Aorta (tissue), 5 donors: Measurements from ENCODE around the gene SLC10A7. TPM values are rescaled to one million over a fixed set of nuclear protein-coding genes. Genes with fewer than 3 reads are reported as not detected.

ENCODE experiments used
- ATAC-seq: fragments of 200-7000 bp; cut with Tn5 transposase; one replicate; pipeline ENCODE4 v1.9.1; 2022; ENCODE audit warnings: moderate library complexity; ENCODE audit not compliant: low FRiP score
- DNase-seq, 2 donors: peaks; one replicate each; pipeline ENCODE4 v3.0.0-alpha.2; 2020
- H3K27ac ChIP-seq, 2 donors: one replicate each; pipeline ENCODE4 v1.5.1; 2013; ENCODE audit warnings: low read length in 2 of 2, mild to moderate bottlenecking in 2 of 2, moderate library complexity in 2 of 2, control low read depth in 1 of 2, inconsistent platforms in 1 of 2, low read depth in 1 of 2
- H3K27me3 ChIP-seq, 2 donors: one replicate each; pipeline ENCODE4 v1.6.1; 2013; ENCODE audit warnings: control low read depth in 1 of 2, low read length in 1 of 2, mild to moderate bottlenecking in 1 of 2, moderate library complexity in 1 of 2; ENCODE audit not compliant: insufficient read depth in 2 of 2, control insufficient read depth in 1 of 2
- H3K36me3 ChIP-seq, 2 donors: one replicate each; pipeline ENCODE4 v1.6.1; 2013; ENCODE audit warnings: control low read depth in 1 of 2, low read length in 1 of 2, mild to moderate bottlenecking in 1 of 2; ENCODE audit not compliant: insufficient read depth in 2 of 2, control insufficient read depth in 1 of 2
- H3K4me1 ChIP-seq, 2 donors: one replicate each; pipeline ENCODE4 v1.6.1; 2013; ENCODE audit warnings: low read length in 2 of 2, control low read depth in 1 of 2, mild to moderate bottlenecking in 1 of 2, moderate library complexity in 1 of 2; ENCODE audit not compliant: insufficient read depth in 2 of 2, control insufficient read depth in 1 of 2
- H3K4me3 ChIP-seq, 2 donors: one replicate each; pipeline ENCODE4 v1.5.1; 2013; ENCODE audit warnings: low read length in 2 of 2, control low read depth in 1 of 2, mild to moderate bottlenecking in 1 of 2
- H3K9me3 ChIP-seq: one replicate; pipeline ENCODE4 v1.6.1; 2013; ENCODE audit warnings: mild to moderate bottlenecking, low read length; ENCODE audit not compliant: control insufficient read depth
- WGBS, 2 donors: extraction: QIAGEN DNeasy Blood & Tissue Kit; methylation state at CpG; one replicate each; pipeline ENCODE4 v1.1.7; 2013; 5-methylcytosine and 5-hydroxymethylcytosine counted together
- intact Hi-C, 2 donors: fragments of 100-400 bp; cut with DNase I; formaldehyde crosslinking; loops; one replicate each; pipeline versions ENCODE4 v1.14.2 to v1.15.0; 2022
- polyA plus RNA-seq, 2 donors: library from polyadenylated mRNA; stranded (reverse); fragments of 200-250 nt; gene quantifications; one replicate each; pipeline ENCODE4 v1.2.3, GENCODE V29; 2013
- total RNA-seq, 2 donors: library from RNA; stranded (reverse); fragmentation: NEBNext Ultra II Directional; extraction: Animal tissue kit (Norgen Biotek cat#: 25700); gene quantifications; one replicate each; pipeline ENCODE4 v1.2.1, GENCODE V29; 2021
- donor health status: healthy with polysubstance abuse.
- donor health status: Bipolar disorder and iron deficiency.
- donor health status: DM: no; HTN: no; CAD: no.
- donor health status: DM: no; HTN: no; CAD: no.
- donor health status: DM: yes; HTN: yes; CAD: no.

SLC10A7 gene
- total and polyA plus RNA-seq, 4 donors = 3.3 to 18.8 (median 10.3) TPM

DNA sequence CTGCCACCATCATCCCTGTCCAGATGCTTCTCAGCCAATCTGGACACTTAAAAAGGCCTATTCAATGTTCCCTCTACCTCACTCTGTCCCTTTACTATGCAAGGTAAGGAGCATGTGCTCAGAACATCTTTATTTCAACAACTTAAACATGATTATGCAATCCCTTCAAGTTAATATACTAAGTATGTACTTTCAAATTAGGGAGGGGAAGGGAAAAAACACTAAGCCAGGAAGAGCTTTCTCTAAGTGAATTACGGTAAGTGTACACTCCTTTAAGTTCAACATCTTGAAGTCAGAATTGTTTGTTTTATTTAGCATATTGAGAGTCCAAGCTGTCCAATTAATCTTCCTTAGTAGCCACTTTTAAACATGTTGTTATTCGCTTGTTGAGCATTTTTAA, 14.1 kb downstream of the SLC10A7 start:
- 92 to 95% methylated on average over 2 of the region's 2 CpGs for WGBS, 2 donors
- Histone ChIP-seq H3K4me3 (no peak overlapping the region), H3K4me1 (no peaks in the 10 kb centered on the region), H3K36me3 (no peaks in the 10 kb centered on the region), H3K9me3 (no peaks in the 10 kb centered on the region), H3K27me3 (no peaks in the 10 kb centered on the region), H3K27ac (no peak overlapping the region)
- intact Hi-C loops = no loop called here
- DNase-seq = no peak
- no peak for ATAC-seq

- H3K36me3 ChIP-seq = peaks cover 0 to 5% of the 10 kb centered on the region in 2 donors
- no peak for DNase-seq
- no peak overlapping the region for H3K4me3 ChIP-seq
- H3K9me3 ChIP-seq = no peaks in the 10 kb centered on the region
- no peak for ATAC-seq
- no peaks in the 10 kb centered on the region for H3K4me1 ChIP-seq
- H3K27ac ChIP-seq = no peak overlapping the region
- H3K27me3 ChIP-seq = no peaks in the 10 kb centered on the region
- intact Hi-C loops = no loop called here
Measured at GRCh38 chr4:146506272-146506671, 15.5 kb downstream of the SLC10A7 start.

GRCh38 chr4:146500216-146500615, 21.5 kb downstream of the SLC10A7 start:
- peaks cover 0 to 5% of the 10 kb centered on the region in 2 donors for H3K36me3 ChIP-seq
- no peak for ATAC-seq
- DNase-seq = no peak
- 97 to 98% methylated on average over 1 of the region's 1 CpG for WGBS, 2 donors
- no peak overlapping the region for H3K27ac ChIP-seq
- H3K9me3 ChIP-seq = no peaks in the 10 kb centered on the region
- no peaks in the 10 kb centered on the region for H3K4me1 ChIP-seq
- H3K27me3 ChIP-seq = no peaks in the 10 kb centered on the region
- intact Hi-C loops = no loop called here
- H3K4me3 ChIP-seq = no peak overlapping the region

DNA sequence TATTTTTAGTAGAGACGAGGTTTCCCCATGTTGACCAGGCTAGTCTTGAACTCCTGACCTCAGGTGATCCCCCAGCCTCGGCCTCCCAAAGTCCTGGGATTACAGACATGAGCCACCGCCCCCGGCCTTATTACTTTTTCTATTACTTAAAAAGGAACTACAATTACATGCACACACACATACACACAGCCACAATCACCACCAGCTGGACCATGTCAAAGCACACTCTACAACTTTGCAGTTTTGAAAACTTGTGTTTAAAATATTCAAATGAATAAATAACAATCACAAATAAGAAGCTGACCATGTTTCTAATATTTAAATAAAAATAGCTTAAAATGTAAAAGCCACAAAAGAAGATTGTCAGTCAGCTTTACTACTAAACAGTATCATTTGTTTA, 23.4 kb downstream of the SLC10A7 start:
- intact Hi-C loops = no loop called here

DNA sequence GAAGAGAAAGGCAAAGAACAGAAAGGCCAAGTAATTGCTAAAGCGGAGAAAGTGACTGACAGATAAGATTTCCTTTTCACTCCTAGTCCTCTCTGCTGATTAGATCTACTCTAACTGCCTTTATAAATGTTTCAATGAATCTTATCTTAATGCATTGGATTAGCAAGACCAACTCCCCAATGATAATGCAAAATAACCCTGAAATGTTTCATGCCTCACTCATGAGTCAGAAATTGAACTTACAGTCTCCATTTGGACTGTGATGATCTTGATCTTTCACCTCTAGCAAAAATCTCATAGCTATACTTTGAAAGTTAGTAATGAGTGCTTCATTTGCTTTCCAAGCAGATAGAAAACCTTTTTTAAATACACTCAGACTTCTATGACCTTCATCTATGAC, 26.5 kb downstream of the SLC10A7 start:
- 98 to 100% methylated on average over 1 of the region's 1 CpG for WGBS, 2 donors
- ATAC-seq (no peak), DNase-seq (no peak)
- H3K27ac ChIP-seq = no peak overlapping the region
- no peaks in the 10 kb centered on the region for H3K9me3 ChIP-seq
- no peaks in the 10 kb centered on the region for H3K27me3 ChIP-seq
- H3K36me3 ChIP-seq = no peaks in the 10 kb centered on the region
- H3K4me3 ChIP-seq = no peak overlapping the region
- intact Hi-C loops = no loop called here
- H3K4me1 ChIP-seq = no peaks in the 10 kb centered on the region

More for the DNA sequence above, 23.4 kb downstream of the SLC10A7 start:
- Histone ChIP-seq H3K27ac (no peak overlapping the region), H3K9me3 (no peaks in the 10 kb centered on the region), H3K36me3 (peaks cover 0 to 5% of the 10 kb centered on the region in 2 donors), H3K4me3 (no peak overlapping the region), H3K27me3 (no peaks in the 10 kb centered on the region), H3K4me1 (no peaks in the 10 kb centered on the region)
- WGBS, 2 donors = 92 to 93% methylated on average over 4 of the region's 4 CpGs
- no peak for DNase-seq
- ATAC-seq = no peak

DNA sequence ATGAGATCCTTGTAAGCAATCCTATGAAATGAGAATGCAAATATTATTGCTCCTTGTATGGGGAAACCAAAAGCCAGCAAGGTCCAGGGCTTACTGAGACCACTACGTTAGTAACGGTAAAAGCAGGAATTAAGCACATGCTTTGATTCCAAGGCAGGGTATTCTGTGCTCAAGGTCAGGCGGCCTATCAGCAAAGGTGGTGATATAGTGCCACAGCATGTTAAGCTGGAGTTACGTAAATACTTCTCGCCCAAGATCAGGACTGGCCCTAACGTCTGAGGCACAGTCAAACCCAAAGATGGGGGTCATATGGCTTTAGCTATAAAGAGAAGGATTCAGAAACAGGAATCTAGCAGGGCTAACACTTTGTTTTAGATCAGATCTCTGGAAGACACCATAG, 27.6 kb downstream of the SLC10A7 start:
- intact Hi-C loops = no loop called here
- ATAC-seq (no peak), DNase-seq (no peak)
- Histone ChIP-seq H3K9me3 (no peaks in the 10 kb centered on the region), H3K27me3 (no peaks in the 10 kb centered on the region), H3K4me3 (no peak overlapping the region), H3K36me3 (no peaks in the 10 kb centered on the region), H3K27ac (no peak overlapping the region), H3K4me1 (no peaks in the 10 kb centered on the region)
- WGBS, 2 donors = 90 to 95% methylated on average over 6 of the region's 6 CpGs

- intact Hi-C loops = no loop called here
- ATAC-seq (no peak), DNase-seq (no peak)
- WGBS, 2 donors = 93 to 97% methylated on average over 2 of the region's 2 CpGs
- H3K4me1 ChIP-seq = no peaks in the 10 kb centered on the region
- H3K9me3 ChIP-seq = no peaks in the 10 kb centered on the region
- no peaks in the 10 kb centered on the region for H3K27me3 ChIP-seq
- peaks cover 0 to 1% of the 10 kb centered on the region in 2 donors for H3K36me3 ChIP-seq
- H3K4me3 ChIP-seq = no peak overlapping the region
- no peak overlapping the region for H3K27ac ChIP-seq
Measured at GRCh38 chr4:146490106-146490505, 31.6 kb downstream of the SLC10A7 start.

GRCh38 chr4:146488495-146489174, 33.1 kb downstream of the SLC10A7 start:
- Histone ChIP-seq H3K27ac (no peak overlapping the region), H3K4me1 (no peaks in the 10 kb centered on the region), H3K27me3 (no peaks in the 10 kb centered on the region), H3K9me3 (peaks cover 2% of the 10 kb centered on the region), H3K4me3 (no peak overlapping the region), H3K36me3 (peaks cover 0 to 1% of the 10 kb centered on the region in 2 donors)
- DNase-seq (no peak), ATAC-seq (no peak)
- intact Hi-C loops = no loop called here
- WGBS, 2 donors = 72 to 76% methylated on average over 3 of the region's 3 CpGs

DNA sequence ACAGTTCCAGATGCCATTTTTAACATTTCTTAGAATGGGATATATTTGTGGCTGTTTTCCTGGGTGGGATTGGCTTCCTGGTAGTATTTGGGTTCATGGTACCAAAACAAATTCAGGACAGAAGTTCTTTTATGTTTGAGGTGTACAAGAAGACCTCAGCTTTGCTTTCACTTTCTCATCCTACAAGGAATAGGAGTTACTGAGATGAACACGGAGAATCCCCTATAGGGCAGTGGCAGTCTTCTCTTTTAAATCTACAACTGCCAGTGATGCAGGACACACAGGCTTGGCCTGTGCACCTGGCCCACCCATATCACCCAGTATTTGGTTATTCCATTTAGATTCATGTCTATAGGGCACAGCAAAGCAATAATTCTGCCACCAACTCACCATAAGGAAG, 35.2 kb downstream of the SLC10A7 start:
- Histone ChIP-seq H3K9me3 (peaks cover 2% of the 10 kb centered on the region), H3K27ac (no peak overlapping the region), H3K4me3 (no peak overlapping the region), H3K36me3 (peaks cover 1 to 2% of the 10 kb centered on the region in 2 donors), H3K27me3 (no peaks in the 10 kb centered on the region), H3K4me1 (no peaks in the 10 kb centered on the region)
- DNase-seq (no peak), ATAC-seq (no peak)
- 96% methylated on average over 1 of the region's 1 CpG for WGBS, 2 donors
- intact Hi-C loops = no loop called here
